NOMO-1 treated with DMSO at 0.1 percent for 48 hours (cell line): ENCODE data around the gene CAMK2G.
"Not testable (repeated sequence)": the region's sequence is repeated elsewhere in the genome, so short reads cannot be mapped to it uniquely, and the experiment has no call there.

Experiments used
- DNase-seq: peaks from one replicate; lab custom pipeline; 2025; ENCODE audit not compliant: unreplicated experiment; lab: John Stamatoyannopoulos, UW

CAMK2G gene

GRCh38 chr10:73874267-73875138 lies at the start of gene CAMK2G:
CAMK2G (minus strand) TSS chr10:73874555; CDS start chr10:73874461, 94 bp downstream.
- DNase-seq, result peak; percentile 78

GRCh38 chr10:73922864-73923133 lies 48.4 kb upstream of the CAMK2G start:
- no peak for DNase-seq

GRCh38 chr10:73922007-73922863 lies 47.9 kb upstream of the CAMK2G start:
- DNase-seq, result no peak

- peak; percentile 92 for DNase-seq
Measured at GRCh38 chr10:73920089-73920488, 45.7 kb upstream of the CAMK2G start.

GRCh38 chr10:73919481-73919880 lies 45.1 kb upstream of the CAMK2G start:
- DNase-seq, result not testable (repeated sequence)

GRCh38 chr10:73917566-73918305 lies 43.4 kb upstream of the CAMK2G start:
- DNase-seq, result no peak

- peak; percentile 4 for DNase-seq
Measured at GRCh38 chr10:73916761-73917470, 42.6 kb upstream of the CAMK2G start.

DNA sequence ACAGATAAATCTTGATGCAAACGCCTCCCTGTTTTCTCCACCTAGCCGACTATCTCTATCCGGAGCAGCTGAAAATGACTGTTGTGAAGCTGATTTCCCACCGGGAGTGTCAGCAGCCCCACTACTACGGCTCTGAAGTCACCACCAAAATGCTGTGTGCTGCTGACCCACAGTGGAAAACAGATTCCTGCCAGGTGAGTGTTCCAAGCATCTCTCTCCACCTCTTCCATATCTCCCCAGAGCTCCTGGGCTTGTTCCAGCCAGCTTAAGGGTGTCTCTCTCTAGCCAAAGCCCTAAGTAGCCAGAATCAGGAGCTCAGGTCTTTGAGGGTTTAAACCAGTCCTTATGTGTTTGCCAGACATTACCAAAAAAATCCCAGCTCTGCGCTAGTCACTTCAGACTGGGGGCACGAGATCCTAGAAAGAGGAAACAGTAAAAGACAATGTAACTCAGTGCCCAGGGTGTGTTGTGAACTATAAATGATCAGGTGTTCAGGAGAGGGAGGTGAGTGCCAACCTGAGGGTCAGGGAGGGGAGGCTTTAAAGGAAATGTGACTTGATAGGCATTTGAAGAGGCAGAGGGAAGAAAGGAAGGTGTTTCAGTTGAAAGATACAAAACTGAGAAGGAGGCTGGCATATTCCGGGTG lies 41.0 kb upstream of the CAMK2G start:
- no peak for DNase-seq

- DNase-seq, result no peak
Measured at GRCh38 chr10:73914036-73914435, 39.7 kb upstream of the CAMK2G start.

DNA sequence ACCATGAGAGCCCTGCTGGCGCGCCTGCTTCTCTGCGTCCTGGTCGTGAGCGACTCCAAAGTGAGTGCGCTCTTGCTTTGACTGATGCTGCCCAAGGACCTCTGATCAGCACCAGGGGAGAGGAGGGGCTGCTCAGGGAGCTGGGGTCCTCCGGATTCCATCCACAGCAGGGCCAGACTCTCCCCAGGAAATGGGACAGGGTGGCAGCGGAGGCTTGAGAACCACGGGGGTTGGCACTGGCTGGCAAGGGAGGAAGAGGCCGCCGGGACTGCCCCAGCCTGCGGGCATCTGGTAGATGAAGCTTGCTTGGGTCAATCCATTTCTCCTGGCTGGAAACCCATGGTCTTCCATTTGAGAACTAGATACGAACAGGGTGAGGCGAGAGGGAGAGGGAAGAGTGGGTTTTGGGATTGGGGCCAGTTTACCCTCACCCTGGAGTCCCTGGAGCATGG lies 37.2 kb upstream of the CAMK2G start:
- no peak for DNase-seq

DNA sequence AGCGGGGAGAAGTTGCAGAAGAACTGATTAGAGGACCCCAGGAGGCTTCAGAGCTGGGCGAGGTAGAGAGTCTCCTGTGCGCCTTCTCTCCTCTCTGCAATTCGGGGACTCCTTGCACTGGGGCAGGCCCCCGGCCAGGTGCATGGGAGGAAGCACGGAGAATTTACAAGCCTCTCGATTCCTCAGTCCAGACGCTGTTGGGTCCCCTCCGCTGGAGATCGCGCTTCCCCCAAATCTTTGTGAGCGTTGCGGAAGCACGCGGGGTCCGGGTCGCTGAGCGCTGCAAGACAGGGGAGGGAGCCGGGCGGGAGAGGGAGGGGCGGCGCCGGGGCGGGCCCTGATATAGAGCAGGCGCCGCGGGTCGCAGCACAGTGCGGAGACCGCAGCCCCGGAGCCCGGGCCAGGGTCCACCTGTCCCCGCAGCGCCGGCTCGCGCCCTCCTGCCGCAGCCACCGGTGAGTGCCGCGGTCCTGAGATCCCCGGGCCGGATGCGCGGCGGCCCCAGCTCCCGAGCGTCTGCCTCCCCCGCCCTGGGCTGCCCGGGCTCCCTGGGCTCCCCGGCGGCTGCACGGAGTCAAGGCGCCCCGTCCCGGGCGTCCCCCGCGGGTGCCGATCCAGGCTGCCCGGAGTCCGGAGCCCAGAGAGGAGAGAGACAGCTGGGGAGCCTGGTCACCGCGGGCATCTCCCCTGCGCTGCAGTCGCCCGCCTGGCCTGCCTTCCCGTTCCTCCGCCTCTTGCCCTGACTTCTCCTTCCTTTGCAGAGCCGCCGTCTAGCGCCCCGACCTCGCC lies 36.6 kb upstream of the CAMK2G start, which contains the start of gene PLAU:
PLAU (plus strand) TSS at position 369 of the 789 bp plus-strand sequence. CDS start 424 bp downstream, outside the sequence.
- peak; percentile 67 for DNase-seq

DNA sequence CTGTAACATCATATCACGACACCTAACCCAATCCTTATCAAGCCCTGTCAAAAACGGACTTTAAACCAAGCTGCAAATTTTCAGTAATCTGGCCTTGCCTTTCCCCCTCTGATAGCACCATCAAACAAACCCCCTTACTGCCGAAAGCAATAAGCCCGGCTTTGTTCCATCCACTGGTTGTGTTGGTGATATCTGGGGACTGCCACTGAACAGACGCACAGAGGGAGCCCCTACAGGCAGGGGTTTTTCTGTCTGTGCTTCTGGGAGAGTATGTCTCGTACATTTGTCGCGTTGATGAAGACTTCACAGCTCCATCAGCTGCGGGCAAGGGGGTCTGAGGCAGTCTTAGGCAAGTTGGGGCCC lies 36.0 kb upstream of the CAMK2G start:
- DNase-seq, result no peak

DNA sequence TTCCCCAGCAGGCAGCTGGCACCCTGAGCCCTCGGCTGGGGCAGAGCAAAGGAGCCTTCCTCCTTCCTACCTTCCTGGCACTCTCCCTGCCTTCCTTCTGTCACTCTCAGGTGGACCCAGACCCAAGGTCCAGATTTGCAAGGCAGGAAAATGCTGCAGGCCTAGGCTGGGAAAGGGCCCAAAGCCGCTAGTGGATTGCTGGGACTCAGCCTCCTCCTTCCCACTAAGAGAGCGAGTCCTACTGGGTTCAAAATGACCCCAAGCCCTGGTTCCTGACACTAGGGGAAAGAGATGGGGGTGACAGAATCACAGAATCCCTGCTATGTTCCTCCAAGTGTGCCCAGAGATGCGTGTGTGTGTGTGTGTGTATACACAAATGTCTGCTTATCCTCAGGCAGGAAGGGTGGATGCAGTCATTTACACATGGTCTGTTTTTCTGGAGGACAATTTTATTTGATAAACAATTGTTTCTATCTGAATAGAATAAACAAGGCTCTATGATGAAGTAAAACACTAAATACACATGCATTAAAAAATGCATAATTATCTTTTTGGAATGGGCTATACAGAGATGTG lies 35.3 kb upstream of the CAMK2G start:
- DNase-seq, result no peak

- peak; percentile 63 for DNase-seq
Measured at GRCh38 chr10:73908853-73909539, 34.6 kb upstream of the CAMK2G start.

DNA sequence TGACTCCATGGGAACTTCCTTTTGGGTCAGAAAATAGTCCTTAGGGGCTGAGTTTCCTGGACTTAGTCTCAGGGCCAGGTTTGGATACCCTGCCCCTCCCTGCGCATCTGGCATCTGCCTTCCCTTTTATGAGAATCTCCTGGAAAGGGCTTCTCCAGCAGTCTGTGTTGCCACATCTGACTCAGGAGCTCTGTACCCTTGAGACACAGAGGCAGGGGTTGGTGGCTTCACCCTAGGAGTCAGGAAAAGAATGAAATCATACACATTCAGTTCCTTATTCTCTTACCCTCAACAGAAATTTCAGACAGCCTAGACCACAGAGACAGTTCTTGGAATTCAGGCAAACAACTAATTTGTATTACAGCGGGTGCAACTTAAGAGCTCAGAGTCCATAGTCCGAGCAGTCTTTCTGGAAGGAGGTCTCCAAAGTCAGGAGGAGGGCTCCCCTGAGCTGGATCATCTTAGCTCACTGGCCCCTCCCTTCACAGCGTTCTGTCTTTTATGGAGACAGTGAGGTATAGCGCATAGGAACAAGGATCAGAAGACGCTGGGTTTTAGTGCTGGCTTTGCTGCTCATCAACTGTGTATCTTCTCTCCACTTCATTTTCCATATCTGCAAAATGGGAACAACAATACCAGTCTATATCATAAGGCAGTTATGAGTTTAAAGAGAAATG lies 33.6 kb upstream of the CAMK2G start:
- DNase-seq, result peak; percentile 94

GRCh38 chr10:73906524-73907447 lies 32.4 kb upstream of the CAMK2G start:
- DNase-seq, result peak; percentile 52
